C4-2B (cell line): ENCODE data around the gene IFI16.

ENCODE experiments used
- H3K27ac ChIP-seq: fragments of 450-650 bp; 2 replicates; pipeline ENCODE4 v1.5.1; 2017
- ZFX ChIP-seq: fragments of 450-650 bp; IDR thresholded peaks from 2 replicates; pipeline ENCODE4 v1.6.1; 2017
- TF ChIP-seq, protein P1 (sequence below): fragments of 450-650 bp; conservative IDR thresholded peaks from 2 replicates; pipeline ENCODE4 v1.5.1; 2017; ENCODE audit warnings: mild to moderate bottlenecking

IFI16 gene

DNA sequence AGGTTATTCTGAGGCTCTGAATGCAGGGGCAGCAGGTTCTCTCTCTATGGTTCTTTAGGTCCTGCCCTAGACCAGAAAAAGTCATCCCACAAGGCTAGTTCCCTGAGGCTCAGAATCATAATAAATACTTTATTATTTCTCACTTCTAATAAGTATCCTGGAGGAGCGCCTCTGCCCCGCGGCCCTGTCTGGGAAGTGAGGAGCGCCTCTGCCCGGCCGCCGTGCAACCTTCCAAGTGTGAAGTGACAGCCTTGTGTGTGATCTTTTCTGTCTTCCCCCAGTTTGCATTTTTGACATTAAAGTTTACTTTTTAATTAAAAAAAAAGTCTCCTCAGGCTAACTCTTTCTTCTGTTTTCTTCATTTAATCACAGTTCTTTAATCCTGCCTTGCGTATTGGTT is 55.4 kb downstream of the IFI16 start:
- TF ChIP-seq, protein P1, sequence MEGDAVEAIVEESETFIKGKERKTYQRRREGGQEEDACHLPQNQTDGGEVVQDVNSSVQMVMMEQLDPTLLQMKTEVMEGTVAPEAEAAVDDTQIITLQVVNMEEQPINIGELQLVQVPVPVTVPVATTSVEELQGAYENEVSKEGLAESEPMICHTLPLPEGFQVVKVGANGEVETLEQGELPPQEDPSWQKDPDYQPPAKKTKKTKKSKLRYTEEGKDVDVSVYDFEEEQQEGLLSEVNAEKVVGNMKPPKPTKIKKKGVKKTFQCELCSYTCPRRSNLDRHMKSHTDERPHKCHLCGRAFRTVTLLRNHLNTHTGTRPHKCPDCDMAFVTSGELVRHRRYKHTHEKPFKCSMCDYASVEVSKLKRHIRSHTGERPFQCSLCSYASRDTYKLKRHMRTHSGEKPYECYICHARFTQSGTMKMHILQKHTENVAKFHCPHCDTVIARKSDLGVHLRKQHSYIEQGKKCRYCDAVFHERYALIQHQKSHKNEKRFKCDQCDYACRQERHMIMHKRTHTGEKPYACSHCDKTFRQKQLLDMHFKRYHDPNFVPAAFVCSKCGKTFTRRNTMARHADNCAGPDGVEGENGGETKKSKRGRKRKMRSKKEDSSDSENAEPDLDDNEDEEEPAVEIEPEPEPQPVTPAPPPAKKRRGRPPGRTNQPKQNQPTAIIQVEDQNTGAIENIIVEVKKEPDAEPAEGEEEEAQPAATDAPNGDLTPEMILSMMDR: no peak
- TF ChIP-seq ZFX: no peak
- no peak overlapping the region for H3K27ac ChIP-seq

GRCh38 chr1:159066108-159066507 is 56.4 kb downstream of the IFI16 start:
- no peak overlapping the region for H3K27ac ChIP-seq
- TF ChIP-seq, protein P1: no peak
- no peak for TF ChIP-seq ZFX

GRCh38 chr1:159067699-159068621 is 58.3 kb downstream of the IFI16 start:
- no peak overlapping the region for H3K27ac ChIP-seq
- TF ChIP-seq, protein P1: no peak
- TF ChIP-seq ZFX: no peak

GRCh38 chr1:159068886-159069285 is 59.2 kb downstream of the IFI16 start:
- TF ChIP-seq ZFX: no peak
- TF ChIP-seq, protein P1: no peak
- no peak overlapping the region for H3K27ac ChIP-seq

DNA sequence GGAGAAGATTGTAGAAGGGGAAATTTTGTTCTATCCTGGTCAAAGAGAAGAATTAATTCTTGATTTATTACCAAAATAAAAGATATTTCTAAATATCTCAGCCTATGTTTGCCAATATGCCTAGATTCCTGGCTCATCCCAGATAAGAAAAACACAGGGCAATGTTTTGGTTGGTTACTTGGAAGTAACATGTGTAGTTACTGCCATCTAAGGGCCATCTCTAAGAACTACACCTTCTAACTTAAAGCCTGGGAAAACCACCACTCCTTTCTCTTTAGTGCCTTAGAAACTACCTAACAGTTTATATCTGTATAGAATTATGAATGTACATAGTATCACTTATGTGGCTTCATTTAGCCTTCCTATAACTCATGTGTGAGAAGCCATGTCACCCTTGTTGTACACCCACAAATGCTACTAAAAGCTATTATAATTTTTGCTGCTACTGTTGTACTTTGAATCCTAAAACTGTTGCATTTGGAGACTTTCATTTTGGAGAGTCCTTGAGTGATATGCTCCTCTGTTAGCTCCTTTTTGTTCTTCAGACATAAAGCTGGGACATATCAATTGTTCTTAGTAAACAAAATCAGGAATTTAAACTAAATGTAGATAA is 62.4 kb downstream of the IFI16 start:
- no peak for TF ChIP-seq ZFX
- TF ChIP-seq, protein P1: peak; percentile 78
- H3K27ac ChIP-seq: no peak overlapping the region

GRCh38 chr1:159076438-159077119 is 66.9 kb downstream of the IFI16 start, which contains the start of gene AIM2:
AIM2 (minus strand) TSS chr1:159076766; CDS start chr1:159073499, 3,267 bp downstream.
- TF ChIP-seq, protein P1: no peak
- TF ChIP-seq ZFX: no peak
- H3K27ac ChIP-seq: no peak within 1 kb of the TSS
